Neural progenitor cell (in vitro differentiated cells): Measurements from ENCODE around the gene SEC22A.

Experiments
- CTCF ChIP-seq: fragments of 200-600 bp; sonication (generic); IDR thresholded peaks from 2 replicates; pipeline ENCODE4 v1.5.1; 2017; ENCODE audit warnings: antibody characterized with exemption, mild to moderate bottlenecking
- EZH2 ChIP-seq: fragments of 200-600 bp; sonication (generic); IDR thresholded peaks from 2 replicates; pipeline ENCODE4 v1.6.1; 2017; ENCODE audit warnings: antibody characterized with exemption, mild to moderate bottlenecking, moderate library complexity
- EZH2phosphoT487 ChIP-seq: fragments of 200-600 bp; sonication (generic); IDR thresholded peaks from 2 replicates; pipeline ENCODE4 v1.6.1; 2017; ENCODE audit warnings: antibody characterized with exemption

GRCh38 chr3:123278446-123278845, 76.7 kb downstream of the SEC22A start:
- TF ChIP-seq CTCF = no peak
- TF ChIP-seq EZH2 = no peak
- no peak for TF ChIP-seq EZH2phosphoT487
